ENCODE measurements around the gene MUC16.

- TF ChIP-seq SALL2 (tag by site-specific recombination; IDR thresholded peaks at IDR 0.05; ENCODE audit: borderline replicate concordance) = no peak
- TF ChIP-seq PATZ1 (tag by site-specific recombination; IDR thresholded peaks at IDR 0.05) = no peak
- TF ChIP-seq ZNF10 (tag by site-specific recombination; IDR thresholded peaks at IDR 0.05) = no peak
- TF ChIP-seq ZNF555 (tag by site-specific recombination; conservative IDR thresholded peaks at IDR 0.05) = no peak
These were observed 4.6 kb upstream of the MUC16 start for GRCh38 chr19:9014803-9015202.

All from HEK293 (cell line).